ENCODE measurements around the gene SLC26A1.

The SLC26A1 gene

GRCh38 chr4:1039493-1040343, 46.5 kb upstream of the SLC26A1 start:
- no peak for DNase-seq (ENCODE audit: low spot score)
- H3K4me3 ChIP-seq = no peak overlapping the region
- TF ChIP-seq CTCF (IDR thresholded peaks at IDR 0.05) = no peak
- H3K27ac ChIP-seq = peak overlapping the region in 1 of 2 donors; percentile 80

GRCh38 chr4:1038948-1039492, 45.8 kb upstream of the SLC26A1 start:
- no peak overlapping the region for H3K4me3 ChIP-seq
- no peak for TF ChIP-seq CTCF (IDR thresholded peaks at IDR 0.05)
- no peak for DNase-seq (ENCODE audit: low spot score)
- H3K27ac ChIP-seq = peak overlapping the region in 1 of 2 donors; percentile 80

GRCh38 chr4:1036976-1037810, 44.0 kb upstream of the SLC26A1 start:
- no peak overlapping the region for H3K27ac ChIP-seq
- no peak for TF ChIP-seq CTCF (IDR thresholded peaks at IDR 0.05)
- no peak overlapping the region for H3K4me3 ChIP-seq
- DNase-seq (ENCODE audit: low spot score) = no peak

- TF ChIP-seq CTCF (IDR thresholded peaks at IDR 0.05) = no peak
- Histone ChIP-seq H3K4me3 (no peak overlapping the region), H3K27ac (peak overlapping the region in 1 of 2 donors; percentile 59)
- no peak for DNase-seq (ENCODE audit: low spot score)
Measured at GRCh38 chr4:1036095-1036494, 42.9 kb upstream of the SLC26A1 start.

GRCh38 chr4:1035510-1035909, 42.3 kb upstream of the SLC26A1 start:
- DNase-seq (ENCODE audit: low spot score) = no peak
- Histone ChIP-seq H3K4me3 (no peak overlapping the region), H3K27ac (peak overlapping the region in 1 of 2 donors; percentile 59)
- no peak for TF ChIP-seq CTCF (IDR thresholded peaks at IDR 0.05)

GRCh38 chr4:1033840-1034551, 40.8 kb upstream of the SLC26A1 start:
- DNase-seq (ENCODE audit: low spot score) = no peak
- peak overlapping the region; percentile 60 for H3K4me3 ChIP-seq
- peak overlapping the region; percentile 36 to 88 for H3K27ac ChIP-seq

More at GRCh38 chr4:1033840-1034551, 40.8 kb upstream of the SLC26A1 start:
- TF ChIP-seq CTCF (IDR thresholded peaks at IDR 0.05) = no peak
